T follicular helper cell (primary cell): ENCODE measurements around the gene NME7.
"Not testable (repeated sequence)": the region's sequence is repeated elsewhere in the genome, so short reads cannot be mapped to it uniquely, and the experiment has no call there.

ENCODE experiments used
- DNase-seq: peaks from one replicate; pipeline ENCODE4 v3.0.0-alpha.2; 2020; ENCODE audit warnings: low read depth

NME7 gene

GRCh38 chr1:169126335-169126734, 241.3 kb downstream of the NME7 start:
- DNase-seq, result no peak

DNA sequence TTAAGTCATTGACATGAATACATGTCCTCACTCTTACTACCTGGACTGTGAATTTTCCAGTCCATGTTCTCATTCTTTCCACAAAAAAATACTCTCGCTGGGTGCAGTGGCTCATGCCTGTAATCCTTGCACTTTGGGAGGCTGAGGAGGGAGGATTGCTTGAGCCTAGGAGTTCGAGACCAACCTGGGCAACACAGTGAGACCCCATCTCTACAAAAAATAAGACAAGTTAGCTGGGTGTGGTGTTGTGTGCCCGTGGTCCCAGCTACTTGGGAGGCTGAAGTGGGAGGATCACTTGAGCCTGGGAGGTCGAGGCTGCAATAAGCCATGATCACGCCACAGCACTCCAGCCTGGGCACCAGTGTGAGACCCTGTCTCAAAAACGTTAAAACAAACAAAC, 242.0 kb downstream of the NME7 start:
- DNase-seq, result not testable (repeated sequence)

DNA sequence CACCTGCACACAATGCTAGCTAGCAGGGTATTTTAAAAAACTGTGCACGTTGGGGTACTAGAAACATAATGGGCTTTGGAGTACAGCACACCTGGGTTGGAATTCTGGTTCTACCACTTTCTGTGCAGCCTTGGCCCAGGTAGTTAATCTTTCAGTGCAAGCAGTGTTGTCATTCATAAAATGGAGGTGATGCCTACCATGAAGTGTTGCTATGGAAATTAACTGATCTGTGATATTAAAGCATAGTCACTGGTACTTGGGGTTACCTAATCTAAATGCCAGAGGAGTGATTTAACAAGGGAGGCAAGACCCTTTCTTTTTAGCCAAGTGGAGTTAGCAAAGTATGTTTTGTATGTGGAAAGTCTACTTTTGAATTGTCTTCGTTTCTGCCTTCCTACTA, 243.1 kb downstream of the NME7 start:
- DNase-seq, result no peak

GRCh38 chr1:169122976-169123375, 244.6 kb downstream of the NME7 start:
- no peak for DNase-seq

- no peak for DNase-seq
These were observed 246.3 kb downstream of the NME7 start for GRCh38 chr1:169121146-169121923.

DNA sequence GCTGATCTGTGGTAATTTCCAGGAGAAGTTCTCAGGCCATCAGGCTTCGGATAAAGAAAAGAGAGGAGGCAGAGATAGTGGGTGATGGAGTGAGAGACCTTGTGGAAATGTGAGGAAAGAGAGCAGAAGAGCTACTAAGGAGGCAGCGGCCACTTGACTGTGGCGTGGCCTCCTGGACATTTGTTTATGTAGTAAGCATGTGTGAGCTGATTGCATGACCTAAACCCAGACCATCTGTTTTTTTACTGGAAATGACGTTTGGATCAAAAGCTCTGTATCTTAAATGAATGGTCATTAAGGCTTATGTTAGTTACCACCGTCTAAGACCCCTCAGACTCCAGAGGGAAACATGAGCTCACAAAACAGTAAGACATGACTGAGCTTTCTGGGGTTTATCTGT, 247.5 kb downstream of the NME7 start:
- no peak for DNase-seq

GRCh38 chr1:169119405-169119804, 248.2 kb downstream of the NME7 start:
- DNase-seq, result no peak

DNA sequence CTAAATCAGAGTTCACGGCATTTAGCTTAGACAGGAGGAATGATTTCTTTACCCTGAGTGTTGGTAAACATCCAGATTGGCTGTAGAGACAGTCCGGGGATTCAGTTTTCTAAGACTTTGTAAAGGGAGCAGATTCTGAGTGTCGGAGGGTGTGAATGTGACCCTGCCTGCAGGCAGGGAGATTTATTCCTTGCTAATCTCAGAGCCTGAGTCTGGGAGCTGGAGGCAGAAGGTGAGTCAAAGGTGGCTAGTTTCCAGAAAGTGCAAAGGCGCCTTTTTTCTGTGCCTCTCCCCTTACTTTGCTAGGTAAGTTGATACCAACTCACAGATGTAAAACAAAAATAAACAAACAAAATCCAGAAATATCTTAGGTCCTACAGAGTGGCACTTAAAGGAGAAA, 249.4 kb downstream of the NME7 start:
- no peak for DNase-seq

DNA sequence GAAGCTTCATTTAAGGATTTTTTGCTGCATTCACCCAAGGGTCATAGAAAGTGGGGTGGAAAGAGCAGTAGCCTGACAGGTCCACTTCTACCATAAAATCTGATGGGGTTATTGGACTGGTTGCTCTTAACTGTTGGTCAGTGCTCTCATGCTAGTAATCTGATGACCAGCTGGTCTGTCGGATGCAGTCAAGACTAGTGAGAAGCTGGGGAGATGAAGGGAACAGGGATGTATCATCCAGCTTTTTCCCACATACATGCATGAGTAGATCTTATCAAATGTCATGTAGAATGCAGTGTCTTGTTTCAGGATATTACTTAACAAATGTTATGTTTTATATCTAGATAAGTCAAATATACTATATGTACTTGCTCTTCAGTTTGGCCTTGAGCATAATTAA, 250.0 kb downstream of the NME7 start:
- no peak for DNase-seq

DNA sequence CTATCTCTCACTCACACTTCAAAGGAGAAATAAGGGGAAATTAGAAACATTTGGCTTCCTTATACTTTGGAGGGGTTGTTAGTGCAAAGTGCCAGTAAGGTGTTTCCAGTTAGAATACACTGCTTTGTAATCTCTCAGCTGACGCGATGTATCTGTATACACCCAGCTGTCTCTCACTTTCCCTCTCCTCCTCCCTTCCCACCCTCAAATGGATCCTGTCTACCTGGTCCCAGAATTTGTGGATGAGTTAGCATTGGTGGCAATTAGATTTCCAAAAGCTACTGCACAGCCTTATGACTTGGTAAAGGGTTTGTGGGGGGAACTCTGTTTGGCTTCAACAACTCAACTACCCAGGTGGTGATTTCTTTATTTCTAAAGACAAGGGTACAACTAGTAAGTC, 250.6 kb downstream of the NME7 start:
- no peak for DNase-seq

GRCh38 chr1:169115891-169116585, 251.6 kb downstream of the NME7 start:
- DNase-seq, result no peak

DNA sequence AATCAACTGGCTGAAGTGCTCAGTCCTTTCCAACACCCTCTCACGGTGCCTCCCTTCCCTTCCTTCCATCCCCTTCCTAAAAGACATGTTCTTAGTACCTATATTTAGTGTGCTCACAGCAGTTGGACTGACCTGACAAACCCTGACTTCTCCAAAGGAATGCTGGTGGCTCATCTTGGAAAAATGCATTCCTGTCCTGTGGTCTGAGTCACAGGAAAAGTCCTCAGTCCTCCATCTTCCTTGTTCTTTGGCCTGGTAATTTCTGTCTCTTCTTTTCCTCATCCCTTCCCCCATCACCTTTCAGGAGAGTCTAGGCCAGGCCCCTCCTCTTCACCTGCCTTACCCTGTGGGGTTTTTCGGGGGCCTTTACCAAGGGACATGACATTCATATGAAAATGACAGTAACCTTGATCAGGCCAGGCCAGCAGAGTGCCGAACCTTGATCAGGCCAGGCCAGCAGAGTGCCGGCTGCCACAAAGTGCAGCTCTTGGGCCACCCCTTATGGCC, 253.9 kb downstream of the NME7 start:
- no peak for DNase-seq

GRCh38 chr1:169112241-169112640, 255.4 kb downstream of the NME7 start:
- no peak for DNase-seq

DNA sequence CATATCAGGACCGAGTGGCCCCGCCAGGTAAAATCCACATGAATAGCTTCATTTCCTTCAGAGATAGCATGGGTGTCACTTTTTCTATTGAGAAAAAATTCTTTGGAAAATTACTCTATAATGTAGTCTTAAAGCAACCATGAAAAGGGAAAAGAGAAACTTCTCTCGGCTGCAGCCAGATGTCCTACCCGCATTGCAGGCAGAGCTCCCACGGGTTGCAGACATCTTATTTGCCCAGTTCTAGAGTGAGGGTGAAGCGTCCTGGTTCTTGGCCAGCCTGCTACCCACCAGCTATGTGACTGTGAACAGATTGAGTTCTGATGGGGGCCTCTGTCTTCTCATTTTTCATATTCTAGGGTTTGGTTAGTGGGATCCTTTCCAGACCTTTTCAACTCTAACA, 256.1 kb downstream of the NME7 start:
- no peak for DNase-seq

GRCh38 chr1:169110689-169111447, 256.7 kb downstream of the NME7 start:
- DNase-seq, result no peak

DNA sequence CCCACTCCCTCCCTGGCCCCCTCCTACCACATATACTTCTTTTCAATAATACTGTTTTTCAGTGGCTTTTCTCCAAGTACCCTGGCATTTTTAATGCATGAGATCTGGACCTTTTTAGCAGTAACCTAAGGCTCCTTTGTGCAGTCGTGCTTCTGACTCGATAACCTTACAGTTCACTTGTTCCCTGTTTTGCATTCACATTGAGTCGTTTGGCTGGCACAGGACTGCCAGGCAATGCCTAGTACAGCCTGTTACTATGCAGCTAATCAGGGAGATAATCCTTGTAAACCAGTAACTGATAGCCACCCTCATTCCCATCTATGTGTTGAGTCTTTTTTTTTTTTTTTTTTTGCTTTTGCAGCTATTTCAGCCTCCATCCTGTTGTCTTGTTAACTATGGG, 257.4 kb downstream of the NME7 start:
- DNase-seq, result no peak

DNA sequence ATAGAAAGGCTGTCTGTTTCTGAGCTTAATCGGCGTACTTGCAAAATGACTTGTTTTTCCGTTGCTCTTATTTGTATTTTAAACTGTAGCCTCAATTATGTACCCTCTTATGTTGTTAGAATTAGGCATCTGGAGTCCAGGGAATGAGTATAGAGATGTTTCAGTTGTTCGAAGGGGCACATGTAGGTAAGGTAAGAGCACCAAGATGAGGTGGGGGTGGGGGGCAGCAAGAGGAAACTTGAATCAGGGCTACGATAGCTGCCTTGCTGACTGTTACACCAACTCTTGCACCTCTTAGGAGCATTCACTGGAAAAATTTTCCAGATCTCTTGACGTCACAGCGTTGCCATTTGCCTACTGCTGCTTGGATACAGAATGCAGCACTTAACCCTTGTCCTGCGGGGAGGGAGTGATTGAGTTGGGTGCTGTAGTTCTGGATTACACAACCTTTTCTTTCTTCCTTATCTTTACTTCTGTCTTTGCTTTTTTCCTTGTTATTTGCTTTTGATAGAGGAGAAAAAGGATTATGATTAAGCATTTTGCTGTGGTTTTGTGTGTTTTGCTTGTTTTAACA, 257.9 kb downstream of the NME7 start:
- no peak for DNase-seq

GRCh38 chr1:169108863-169109560, 258.6 kb downstream of the NME7 start:
- DNase-seq, result no peak

DNA sequence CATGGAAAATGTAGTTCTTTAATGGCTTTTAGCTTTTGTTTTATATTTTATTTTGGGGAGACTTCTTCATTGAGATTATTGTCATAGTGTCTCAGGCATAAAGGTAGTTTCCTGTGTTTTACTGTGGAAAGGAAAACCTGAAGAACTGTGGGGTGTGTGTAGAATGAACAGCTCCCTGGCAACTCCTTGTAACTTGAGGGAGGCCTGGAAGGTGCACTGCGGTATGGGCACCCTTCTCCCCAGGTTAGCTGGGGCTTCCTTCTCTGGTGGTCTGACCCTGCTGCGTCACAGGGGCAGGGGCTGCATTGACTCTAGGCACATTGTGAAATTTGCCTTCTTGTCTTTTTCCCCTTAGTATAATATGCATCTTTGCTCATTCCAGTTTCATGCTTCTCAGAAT, 259.4 kb downstream of the NME7 start:
- DNase-seq, result no peak

DNA sequence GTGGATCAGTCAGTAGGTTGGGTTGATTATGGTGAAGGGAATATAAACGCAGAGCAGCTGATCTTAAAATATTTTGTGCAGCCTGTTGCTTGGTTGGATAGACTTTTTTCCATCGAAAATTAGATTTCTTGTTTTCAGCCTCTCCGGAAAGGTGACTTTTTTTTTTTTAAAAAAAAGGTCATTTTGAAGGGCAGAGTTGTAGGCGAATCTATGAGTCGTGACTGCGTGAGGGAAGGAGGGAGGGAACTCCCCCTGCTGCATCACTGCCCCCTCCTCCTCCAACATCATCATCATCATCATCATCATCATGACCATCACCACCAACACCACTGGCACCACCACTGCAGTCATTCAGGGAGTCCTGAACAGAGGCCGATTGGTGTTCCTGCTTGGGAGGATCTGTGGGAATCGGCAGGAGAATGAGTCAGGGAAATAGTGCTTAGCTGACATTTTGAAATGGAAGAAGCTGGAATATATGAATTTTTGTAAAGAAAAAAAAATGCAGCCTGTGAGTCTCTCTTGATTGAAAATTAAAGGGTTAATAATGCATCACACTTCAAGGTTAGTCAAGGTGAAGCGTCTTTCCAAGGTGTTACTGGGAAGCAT, 259.9 kb downstream of the NME7 start:
- no peak for DNase-seq

DNA sequence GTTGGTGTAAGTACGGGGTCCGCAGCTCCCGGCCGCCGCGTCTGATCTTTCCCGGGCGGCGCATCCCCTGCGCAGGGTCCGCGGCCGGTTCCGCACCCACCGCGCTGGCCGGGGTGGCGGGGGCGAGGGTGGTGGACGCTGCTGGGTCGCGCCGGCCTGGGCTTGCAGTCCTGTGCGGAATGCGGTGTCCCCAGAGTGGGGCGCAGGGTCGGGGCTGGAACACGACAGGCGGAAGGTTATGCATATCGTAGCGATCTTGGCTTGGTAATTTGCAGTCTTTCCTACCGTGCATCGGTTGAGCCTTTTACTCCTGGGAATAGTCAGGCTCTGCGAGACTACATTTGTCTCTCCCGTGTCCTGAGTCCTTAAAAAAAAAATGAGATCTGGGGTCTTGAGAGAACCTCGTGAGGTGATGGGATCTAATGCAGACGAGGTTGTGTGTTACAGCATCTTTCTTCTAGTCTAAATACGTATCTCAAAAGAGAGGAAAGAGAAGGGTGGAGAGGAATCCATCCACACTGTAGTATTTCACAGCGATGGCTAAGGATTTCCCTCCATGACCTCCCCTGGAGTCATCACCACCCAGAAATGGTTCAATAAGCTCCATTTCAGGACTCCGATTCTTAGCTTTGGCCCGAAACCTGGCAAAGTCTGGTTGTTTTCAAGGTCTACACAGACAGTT, 260.5 kb downstream of the NME7 start:
- no peak for DNase-seq
